T-helper 9 cell (primary cell): ENCODE data around the gene AJM1.
A peak's percentile ranks its signal among the peaks of the same experiment; 100 is the strongest.
"Not testable (repeated sequence)": the region's sequence is repeated elsewhere in the genome, so short reads cannot be mapped to it uniquely, and the experiment has no call there.

Experiments
- DNase-seq: peaks from one replicate; pipeline ENCODE4 v3.0.0-alpha.2; 2020

Gene AJM1

DNA sequence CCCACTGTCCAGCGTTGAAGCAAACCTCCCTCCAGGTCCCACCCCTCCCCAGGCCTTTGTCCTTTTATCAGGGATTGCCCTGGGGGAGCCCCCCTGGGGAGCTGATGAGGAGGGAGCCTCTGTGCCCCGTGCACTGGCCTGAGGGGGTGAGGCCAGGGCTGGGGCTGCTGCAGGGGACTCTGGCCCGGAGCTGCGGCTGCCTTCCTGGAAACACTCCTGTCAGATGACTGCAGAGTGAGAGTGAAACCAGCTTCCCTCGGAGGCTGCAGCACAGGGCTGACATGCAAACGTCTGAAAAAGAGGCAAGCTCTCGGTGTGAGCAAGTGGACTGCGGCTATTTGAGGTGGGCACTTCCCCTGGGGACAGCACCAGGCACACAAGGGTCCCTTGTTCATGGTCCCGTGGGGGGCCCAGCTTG lies 39.4 kb downstream of the AJM1 start:
- no peak for DNase-seq

DNA sequence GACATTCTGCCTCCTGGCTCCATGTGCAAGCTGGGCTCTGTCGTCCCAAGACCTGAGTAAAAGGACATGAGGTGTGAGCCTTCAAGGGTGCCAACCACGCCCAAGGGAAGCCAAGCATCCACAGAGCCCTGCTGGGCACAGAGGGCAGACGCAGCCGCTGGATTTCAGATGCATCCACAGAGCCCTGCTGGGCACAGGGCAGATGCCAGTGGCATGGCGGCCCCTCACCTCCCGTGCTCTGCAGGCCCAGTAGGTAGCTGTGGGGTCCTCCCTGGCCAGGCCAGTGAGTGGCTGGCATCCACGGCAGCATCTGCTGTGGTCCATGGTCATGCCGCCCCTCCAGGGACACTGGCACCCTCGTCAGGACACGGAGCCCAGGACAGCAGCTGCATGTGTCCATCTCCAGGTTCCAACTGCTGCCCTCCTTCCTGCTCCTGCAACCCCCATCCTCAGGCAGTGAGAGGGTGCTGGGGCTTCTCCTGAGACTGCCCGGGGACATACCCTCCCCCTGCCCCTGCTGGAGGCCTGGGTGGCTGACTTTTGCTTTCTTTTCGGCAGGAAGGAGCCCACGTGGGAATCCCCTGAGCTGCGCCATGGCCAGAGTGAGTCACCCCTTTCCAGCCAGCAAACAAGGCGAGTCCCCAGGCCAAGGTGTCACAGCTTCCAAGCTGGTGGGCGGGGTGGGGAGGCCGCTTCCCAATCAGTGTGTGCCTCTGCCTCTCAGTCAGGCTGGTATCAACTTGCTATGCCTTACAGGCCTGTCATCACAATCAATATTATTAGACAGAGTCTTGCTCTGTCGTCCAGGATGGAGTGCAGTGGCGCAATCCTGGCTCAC lies 40.0 kb downstream of the AJM1 start:
- peak; percentile 81 for DNase-seq

DNA sequence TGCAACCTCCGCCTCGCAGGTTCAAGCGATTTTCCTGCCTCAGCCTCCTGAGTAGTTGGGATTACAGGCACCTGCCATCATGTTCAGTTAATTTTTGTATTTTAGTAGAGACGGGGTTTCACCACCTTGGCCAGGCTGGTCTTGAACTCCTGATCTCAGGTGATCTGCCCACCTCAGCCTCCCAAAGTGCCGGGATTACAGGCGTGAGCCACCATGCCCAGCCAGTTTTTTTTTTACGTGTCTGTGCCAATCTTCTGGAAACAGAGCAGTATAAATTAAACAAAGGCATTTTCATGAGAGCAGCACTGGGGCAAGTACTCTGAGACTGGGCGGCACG lies 40.6 kb downstream of the AJM1 start:
- DNase-seq = not testable (repeated sequence)

DNA sequence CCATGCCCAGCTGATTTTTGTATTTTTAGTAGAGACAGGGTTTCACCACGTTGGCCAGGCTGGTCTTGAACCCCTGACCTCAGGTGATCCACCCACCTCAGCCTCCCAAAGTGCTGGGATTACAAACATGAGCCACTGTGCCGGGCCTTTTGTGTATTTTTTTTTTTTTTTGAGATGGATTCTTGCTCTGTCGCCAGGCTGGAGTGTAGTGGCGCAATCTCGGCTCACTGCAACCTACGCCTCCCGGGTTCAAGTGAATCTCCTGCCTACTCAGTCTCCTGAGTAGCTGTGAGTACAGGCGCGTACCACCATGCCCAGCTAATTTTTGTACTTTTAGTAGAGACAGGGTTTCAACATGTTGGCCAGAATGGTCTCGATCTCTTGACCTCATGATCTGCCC lies 41.4 kb downstream of the AJM1 start:
- DNase-seq = not testable (repeated sequence)

DNA sequence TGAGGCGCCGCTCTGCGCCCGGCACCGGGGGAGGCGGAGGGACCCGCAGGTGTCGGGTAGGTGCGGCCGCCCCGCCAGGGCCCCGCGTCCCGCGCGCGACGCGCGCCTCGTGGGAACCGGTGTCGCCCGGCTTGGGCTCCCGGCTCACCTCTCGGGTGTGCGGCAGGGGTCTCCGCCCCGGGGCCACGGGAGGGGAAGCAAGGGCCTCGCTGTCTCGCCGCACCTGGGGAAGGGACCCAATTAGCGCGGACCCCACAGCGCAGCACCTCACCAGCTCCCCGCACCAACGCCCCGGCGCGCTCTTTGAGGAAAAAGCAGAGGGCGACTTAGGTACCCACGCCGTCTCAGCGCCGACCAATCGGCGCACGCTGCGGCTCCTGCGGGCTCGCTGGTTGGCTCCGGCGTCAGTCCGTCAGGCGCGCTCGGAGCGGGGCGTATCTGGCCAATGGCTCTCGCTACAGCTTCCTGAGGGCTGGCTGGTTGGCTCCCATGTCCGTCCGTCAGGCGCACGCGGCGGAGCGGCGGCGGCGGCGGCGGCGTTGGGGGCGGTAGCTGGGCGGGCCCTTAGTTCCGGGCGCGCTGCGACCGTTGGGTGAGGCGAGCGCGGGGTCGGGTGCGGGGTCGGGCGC lies 43.8 kb downstream of the AJM1 start, which contains the start of gene TRAF2:
TRAF2 (plus strand) TSS at position 567 of the 629 bp plus-strand sequence. CDS start 12,225 bp downstream, outside the sequence.
- DNase-seq = peak; percentile 94

DNA sequence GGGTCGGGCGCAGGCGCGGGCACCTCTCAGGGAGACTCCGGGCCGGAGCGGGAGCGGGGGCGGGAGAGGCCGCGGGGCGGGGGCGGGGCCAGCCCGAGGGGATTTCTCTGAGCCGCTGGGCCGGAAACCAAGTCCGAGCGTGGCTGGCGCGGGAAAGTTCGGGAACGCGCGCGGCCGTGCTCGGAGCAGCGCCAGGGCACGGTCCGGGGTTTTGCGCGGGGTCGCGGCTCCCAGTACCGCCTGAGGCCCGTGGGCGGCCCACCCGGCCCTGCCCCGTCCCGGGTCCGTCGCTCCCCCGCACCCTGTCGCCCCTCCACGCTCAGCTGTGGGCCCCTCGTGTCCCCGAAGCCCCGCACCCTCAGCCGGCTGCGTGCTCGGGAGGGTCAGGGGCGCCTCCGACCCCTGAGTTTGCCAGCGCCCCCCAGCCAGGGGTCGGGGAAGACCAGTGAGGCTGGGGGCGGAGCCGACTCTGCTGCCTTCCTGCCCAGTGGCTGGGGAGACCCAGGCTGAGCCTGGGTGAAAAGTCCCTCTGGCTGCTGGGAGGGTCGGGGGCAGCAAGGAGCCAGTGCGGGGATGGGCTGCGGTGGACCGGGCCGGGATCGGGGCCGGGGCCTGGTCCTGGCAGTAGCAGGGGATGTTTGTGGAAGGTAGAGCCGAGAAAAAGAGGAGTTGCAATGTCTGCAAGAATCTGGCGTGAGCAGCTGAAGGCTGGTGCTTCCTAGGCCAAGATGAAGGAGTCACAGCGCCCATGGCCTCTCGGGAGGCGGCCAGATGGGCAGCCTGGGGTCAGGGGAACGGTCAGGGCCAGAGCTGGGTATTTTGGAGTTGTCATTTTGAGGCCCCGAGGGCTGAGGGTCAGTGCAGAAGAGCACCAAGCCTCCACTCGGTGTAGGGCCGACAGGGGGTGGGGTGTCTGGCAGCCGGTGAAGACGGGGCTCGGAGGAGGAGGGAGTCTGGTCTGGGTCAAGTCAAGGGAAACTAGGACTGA lies 44.6 kb downstream of the AJM1 start:
- DNase-seq = peak; percentile 79

DNA sequence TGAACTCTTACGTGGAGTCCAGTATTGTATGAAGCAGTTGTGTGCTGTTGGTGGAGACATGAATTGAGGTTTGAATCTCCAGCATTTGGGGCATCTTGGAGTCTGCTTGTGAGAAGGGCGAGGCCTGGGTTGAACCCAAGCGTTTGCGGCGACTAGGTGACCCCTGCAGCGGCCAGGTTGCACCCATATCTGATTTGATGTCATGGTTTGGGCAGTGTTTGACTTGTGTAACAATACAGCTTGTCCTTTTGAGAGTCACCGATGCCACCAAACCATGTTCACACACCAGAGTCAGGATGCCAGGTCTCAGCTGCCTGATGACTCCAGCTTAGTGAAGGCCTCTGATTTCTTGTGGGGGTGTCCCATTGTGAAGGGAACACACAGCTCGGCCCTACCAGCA lies 46.2 kb downstream of the AJM1 start:
- no peak for DNase-seq

DNA sequence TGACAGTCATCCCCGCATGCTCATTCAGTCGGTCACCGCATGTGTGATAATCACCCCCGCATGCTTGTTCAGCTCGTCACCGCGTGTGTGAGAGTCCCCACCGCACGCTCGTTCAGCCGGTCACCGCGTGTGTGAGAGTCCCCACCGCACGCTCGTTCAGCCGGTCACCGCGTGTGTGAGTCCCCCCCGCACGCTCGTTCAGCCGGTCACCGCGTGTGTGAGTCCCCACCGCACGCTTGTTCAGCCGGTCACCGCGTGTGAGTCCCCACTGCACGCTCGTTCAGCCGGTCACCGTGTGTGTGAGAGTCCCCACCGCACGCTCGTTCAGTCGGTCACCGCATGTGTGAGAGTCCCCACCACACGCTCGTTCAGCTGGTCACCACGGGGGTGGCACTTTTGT lies 47.6 kb downstream of the AJM1 start:
- DNase-seq = no peak

DNA sequence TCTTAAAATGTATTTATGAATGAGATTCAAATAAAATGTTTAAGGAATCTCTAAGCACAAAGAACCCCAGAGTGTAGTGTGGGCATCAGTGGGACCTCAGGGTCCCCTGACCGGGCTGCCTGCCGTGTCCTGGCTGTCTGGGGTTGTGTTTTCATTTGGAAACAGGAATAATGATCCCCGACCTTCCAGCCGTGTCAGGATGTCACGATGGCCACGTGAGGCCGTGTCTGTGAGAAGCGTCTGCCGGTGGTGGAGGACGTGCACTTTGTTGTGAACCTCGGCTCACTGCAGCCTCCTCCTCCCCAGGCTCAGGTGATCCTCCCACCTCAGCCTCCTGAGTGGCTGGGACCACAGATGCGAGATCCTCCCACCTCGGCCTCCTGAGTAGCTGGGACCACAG lies 48.4 kb downstream of the AJM1 start:
- no peak for DNase-seq
